A549 treated with DMSO at 1 μM for 4 hours (cell line): ENCODE measurements around the gene DERL2. TPM values are rescaled to one million over a fixed set of nuclear protein-coding genes. Genes with fewer than 3 reads are reported as not detected.

ENCODE experiments used
- total RNA-seq: library from RNA; stranded (reverse); fragments of 200-300 nt; extraction: Qiagen RNA extraction; gene quantifications from 5 replicates; pipeline ENCODE4 v1.2.3, GENCODE V29; 2022; ENCODE audit warnings: low read depth

DERL2 gene
- 80.8 to 119 TPM (median 114 TPM) in 5 replicates for total RNA-seq

DNA sequence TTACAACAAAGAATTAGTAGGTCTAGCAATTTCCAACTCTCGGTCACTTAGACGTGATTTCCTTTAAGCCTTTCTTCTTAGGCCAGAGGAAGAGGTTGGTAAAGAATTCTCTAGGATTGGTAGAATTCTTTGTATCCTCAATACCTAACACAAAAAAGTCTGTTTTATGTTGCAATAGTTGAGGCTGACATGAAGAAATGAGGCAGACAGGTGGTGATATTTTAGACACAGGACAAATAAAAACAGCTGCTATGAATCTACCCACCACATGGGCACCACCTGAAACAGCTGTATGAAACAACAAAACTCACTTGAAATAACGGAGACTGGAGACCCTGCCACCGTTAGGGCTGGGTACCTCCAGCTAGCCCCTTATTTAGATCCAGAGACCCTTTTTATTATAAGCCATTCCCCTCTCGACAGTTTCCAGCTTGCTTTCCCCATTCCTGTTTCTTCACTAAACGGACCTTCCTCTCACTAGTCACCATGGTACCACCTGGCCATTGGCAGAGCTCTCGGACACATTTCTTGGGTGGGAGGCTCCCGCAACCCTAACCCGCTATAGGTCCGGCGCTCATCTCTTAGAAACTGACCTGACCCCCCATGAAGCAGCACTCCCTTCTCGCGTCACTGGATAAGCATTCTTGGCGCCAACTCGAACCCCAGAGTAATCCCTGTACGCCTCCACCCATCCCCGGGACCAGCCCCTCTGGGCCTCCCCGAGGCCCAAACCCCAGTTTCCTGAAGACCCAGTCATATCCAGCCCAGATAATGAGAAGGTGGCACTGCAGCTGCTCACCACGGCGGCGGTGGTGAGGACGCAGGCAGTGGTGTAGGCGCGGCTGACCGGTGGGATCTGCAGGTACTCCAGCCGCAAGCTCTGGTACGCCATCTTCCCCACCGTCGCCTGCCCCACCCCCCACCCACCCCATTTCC lies at the start of gene DERL2:
Gene DERL2, minus strand, starts transcription at position 909 of the 936 bp plus-strand sequence. Its CDS starts 17 bp downstream, at position 892.

GRCh38 chr17:5486206-5487124 lies 487 bp upstream of the DERL2 start, which contains the start of gene MIS12:
MIS12 (plus strand) TSS chr17:5486566; CDS start chr17:5488863, 2,297 bp downstream.

GRCh38 chr17:5438716-5439445 lies 47.1 kb downstream of the DERL2 start, which contains the start of gene C1QBP:
C1QBP (minus strand) TSS chr17:5439155; CDS start chr17:5439073, 82 bp downstream.

Other genes starting within 250 kb of the DERL2 start
- 36.0 to 51.5 TPM (median 44.6 TPM) in 5 replicates for gene RABEP1, start 203.9 kb downstream of the DERL2 start, total RNA-seq
- gene NUP88, start 66.5 kb downstream of the DERL2 start, total RNA-seq, result 81.6 to 108 TPM (median 95.9 TPM) in 5 replicates
- gene RPAIN, start 66.0 kb downstream of the DERL2 start, total RNA-seq, result 31.5 to 41.9 TPM (median 35.4 TPM) in 5 replicates
- 548 to 597 TPM (median 578 TPM) in 5 replicates for gene C1QBP, start 47.0 kb downstream of the DERL2 start, total RNA-seq
- gene DHX33, start 17.2 kb downstream of the DERL2 start, total RNA-seq, result 28.9 to 34.3 TPM (median 32.4 TPM) in 5 replicates
- 17.7 to 20.1 TPM (median 18.4 TPM) in 5 replicates for gene MIS12, start 388 bp upstream of the DERL2 start, total RNA-seq
- 2.8 to 4.4 TPM (median 3.4 TPM) in 5 replicates for gene NLRP1, start 98.3 kb upstream of the DERL2 start, total RNA-seq